Fibroblast of skin of right quadriceps (primary cell): ENCODE measurements around the gene TRAF3IP1.
"Not testable (repeated sequence)": the region's sequence is repeated elsewhere in the genome, so short reads cannot be mapped to it uniquely, and the experiment has no call there.

ENCODE experiments used
- DNase-seq: peaks from one replicate; pipeline ENCODE4 v3.0.0-alpha.2; 2013

Gene TRAF3IP1

DNA sequence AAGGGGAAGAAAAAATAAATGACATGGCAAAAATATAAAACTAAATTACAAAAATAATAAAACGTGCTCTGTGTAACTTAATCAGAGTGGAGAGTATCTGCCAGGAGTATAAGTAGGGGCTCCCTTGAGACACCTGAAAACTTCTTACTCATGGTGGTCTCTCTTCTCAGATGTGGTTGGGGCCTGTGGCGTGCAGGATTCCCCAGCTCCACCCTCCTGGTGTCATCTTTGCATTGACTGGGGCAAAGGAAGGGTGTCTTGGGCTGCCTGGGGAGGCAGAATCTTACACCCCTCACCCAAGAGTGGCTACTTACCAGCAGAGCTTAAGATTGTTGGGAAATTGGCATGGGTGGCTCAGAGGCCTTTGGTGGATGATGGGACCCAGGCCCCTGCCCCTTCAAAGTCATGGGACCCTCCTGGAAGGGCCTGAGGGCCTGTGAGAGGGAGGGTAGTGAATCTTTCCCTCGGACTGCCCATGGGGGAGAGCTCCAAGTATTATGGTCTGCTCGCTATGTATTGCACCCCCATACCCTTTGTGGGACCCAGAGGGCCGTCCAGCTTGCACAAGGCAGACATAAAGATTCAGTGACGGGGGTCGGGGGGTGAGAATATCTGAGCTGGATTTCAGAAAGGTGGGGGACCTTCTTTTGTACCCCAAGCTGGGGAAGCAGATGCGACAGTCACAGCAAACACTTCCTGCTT, 6.9 kb upstream of the TRAF3IP1 start:
- no peak for DNase-seq

DNA sequence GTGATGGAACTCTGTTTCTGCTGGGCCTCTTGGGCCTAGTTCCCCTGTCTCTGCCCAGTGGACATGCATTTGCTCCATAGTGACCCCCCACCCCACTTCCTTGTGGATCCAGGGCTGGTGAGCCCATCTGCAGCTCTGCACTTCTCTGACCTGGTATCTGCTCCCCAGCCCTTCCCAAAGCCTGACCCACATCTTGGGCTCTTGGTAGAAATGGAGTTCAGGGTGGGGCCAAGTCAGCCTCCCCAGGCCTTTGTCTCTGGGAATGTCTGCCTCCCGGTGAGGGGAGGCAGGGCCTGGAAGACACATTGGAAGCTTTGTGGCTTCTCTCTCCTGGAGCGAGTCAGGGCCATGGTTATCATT, 6.3 kb upstream of the TRAF3IP1 start:
- DNase-seq = no peak

DNA sequence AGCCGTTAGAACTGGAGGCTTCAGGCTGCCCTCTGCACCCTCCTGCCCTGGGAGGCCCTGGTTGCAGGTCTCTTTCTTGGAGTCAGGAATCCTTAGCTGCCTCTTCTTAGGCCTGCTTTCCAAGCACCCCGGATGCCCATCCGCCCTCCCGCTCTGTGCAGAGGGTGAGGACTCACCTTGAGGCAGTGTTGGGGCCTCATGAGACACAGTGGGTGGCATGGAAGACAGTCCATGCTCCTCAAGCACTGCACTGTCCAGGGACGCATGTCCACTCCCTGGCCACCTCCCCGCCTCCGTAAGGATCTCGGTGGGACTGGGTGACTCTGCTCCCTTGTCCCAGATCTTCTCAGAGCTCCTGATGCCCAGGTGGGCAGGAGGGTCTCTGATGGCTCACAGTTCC, 5.7 kb upstream of the TRAF3IP1 start:
- no peak for DNase-seq

DNA sequence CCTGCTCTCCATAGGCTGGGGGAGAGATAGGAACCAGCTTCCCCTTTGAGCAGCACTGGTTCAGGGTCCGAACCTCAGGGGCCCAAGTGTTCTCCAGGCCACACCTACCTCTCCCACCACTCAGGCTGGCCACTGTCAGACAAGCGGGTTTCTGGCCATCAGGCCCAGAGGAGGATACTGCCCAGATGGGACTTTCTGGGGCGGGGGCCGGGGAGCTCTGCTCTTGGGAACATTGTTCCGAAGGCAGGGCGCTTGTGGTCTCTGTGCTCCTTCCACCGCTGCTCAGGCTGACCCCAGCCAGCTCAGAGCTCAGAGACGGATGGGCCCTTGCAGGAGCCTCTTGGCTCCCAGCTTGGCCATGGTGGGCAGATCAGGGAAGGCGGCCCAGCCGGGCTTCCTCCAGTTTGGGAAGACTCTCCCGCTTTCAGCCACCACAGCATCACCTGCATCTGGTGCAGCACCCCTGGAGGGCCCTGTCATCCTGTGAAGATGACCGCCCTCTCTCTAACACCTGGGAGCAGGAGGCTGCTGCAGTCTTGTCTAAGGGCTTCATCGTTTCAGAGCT, 5.2 kb upstream of the TRAF3IP1 start:
- no peak for DNase-seq

DNA sequence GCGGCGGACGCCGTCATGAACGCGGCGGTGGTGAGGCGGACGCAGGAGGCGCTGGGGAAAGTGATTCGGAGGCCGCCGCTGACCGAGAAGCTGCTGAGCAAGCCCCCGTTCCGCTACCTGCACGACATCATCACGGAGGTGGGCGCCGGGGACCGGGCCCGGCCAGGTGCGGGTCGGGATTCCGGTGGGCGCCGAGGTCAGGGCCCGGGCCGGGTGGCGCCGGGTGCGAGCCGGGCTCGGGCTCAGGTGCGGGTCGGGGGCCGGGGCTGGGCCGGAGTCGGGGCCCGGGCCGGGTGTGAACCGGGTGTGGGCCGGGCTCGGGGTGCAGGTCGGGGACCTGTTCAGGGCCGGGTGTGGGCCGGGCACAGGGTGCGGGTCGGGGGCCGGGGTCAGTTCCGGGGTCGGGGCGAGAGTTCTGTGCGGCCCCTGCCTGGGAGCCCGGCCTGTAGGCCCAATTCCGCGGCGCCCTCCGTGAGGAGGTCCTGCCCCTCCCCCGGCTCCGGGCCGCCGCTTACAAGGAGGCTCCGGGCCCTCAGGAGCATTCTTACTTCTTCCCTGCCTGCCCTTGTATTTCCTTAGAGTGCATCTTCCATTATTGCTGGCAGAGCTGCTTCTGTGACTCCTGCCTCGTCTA, 447 bp downstream of the TRAF3IP1 start:
- DNase-seq = no peak

DNA sequence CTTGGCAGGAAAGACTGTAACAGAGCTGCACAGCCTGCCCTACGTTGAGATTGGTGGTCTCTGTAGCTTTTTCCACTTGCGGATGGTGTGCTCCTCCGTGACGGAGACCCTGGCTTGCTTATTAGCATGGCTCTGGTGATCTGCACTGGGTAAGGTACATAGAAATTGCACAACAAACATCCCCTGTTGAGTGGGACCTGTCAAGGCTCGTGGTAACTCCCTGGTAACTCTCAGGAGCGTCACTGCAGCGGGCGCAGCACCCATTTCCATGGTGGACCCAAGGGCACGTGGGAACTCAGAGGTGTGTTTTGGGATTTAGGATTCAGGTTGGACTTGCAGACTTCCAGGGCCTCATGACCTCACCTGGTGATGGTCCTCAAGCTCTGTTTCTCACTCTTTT, 1.1 kb downstream of the TRAF3IP1 start:
- DNase-seq = no peak

DNA sequence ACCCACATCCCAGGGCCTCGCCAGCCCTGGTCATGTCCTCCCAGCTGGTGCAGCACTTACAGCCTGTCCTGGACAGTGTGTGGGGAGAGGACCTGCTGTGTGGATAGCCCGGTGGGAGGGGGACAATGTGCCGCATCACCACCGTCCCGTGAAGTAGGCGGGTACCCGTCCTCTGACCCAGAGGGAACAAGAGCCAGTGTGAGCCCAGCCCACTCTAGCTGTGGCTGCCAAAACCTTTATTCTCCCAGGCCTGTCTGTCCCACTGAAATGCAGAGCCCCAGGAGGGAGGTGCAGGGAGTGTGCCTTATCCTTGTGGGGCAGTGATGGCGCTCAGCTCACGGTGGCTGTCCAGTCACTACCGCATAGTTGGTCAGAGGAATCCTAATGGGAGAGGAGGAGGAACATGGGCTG, 1.7 kb downstream of the TRAF3IP1 start:
- DNase-seq = no peak

DNA sequence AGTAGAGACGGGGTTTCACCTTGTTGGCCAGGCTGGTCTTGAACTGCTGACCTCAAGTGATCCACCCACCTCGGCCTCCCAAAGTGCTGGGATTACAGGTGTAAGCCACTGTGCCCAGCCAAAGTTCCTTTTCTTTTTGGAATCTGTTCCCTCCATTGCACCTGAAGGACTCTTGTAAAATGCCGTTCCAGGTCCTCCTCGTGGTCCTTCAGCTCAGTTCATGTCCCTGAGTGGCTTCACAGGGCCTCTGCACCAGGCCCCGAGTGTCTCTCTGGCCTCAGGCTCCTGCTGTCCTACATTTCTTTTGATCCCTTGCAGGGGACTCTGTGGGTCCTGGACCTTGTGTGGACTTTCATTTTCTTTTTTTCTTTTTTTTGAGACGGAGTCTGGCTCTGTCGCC, 3.9 kb downstream of the TRAF3IP1 start:
- not testable (repeated sequence) for DNase-seq

DNA sequence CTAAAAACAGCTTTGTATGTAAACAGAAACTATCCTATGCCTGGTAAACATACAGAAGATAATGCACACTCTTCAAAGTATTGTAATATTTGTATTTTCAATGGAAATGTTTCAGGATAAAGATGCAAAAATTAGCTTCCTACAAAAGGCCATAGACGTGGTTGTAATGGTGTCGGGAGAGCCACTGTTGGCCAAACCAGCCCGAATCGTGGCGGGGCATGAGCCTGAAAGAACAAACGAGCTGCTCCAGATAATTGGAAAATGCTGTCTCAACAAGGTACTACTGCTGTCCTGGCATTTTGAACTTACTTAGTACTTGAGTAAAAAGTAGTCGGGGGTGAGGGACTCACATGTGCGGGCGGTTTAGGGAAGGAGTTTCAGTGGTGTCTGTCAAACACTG, 5.4 kb downstream of the TRAF3IP1 start:
- DNase-seq = no peak

DNA sequence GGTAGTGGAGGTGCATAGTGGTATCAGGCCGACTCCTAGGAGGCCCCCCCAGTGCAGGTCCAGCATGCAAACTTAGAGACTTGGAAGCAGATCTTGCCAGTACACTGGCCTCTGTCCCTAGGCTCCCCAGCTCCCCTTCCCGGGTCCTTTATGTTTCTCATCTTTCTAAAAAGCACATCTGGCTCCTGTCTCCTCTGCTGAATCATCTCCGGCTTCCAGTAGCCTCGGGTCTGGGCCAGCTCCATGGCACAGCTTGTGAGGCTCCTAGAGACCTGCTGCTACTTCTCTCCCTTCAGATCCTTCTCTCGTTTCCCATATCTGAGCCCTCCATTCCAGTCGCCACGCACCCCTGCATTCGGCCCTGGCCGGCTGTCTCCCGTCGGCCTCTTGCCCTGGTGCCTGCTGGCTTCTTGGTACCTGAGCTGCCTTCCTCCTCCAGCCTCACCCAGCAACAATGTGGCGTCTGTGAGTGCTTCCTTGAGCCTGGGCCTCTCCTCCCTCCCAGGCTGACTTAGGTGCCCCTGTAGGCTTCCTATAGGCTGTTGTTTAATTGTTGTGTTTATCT, 6.6 kb downstream of the TRAF3IP1 start:
- DNase-seq = no peak

DNA sequence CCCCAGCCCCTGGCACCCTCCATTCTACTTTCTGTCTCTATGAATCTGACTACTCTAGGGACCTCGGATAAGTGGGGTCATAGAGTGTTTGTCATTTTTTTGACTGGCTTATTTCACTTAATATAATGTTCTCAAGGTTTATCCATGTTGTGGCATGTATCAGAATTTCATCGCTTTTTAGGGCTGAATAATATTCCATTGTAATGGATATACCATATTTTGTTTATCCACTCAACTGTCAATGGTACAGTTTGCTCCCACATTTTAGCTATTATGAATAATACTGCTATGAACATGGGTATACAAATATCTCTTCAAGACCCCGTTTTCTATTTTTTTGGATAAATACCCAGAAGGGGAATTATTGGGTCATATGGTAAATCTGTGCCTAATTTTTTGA, 7.4 kb downstream of the TRAF3IP1 start:
- DNase-seq = no peak

DNA sequence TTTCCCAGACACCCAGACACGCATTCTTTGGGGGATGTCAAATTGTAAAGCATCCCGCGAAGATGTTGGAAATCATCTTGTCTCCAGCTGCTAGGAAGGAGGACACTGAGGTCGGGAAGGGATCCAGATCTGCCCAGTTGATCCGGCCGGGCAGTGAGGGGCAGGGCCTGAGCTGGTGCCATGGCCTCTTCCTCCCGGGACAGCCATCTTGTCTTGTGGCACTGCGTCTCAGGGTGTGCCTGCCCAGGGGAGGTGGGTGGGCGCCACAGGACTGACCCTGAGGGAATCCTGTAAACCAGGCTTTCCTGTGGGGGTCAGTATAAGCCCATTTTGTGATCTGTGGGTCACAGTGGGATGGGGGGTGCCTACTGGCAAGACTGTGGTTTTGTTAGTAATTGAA, 10.1 kb downstream of the TRAF3IP1 start:
- no peak for DNase-seq

DNA sequence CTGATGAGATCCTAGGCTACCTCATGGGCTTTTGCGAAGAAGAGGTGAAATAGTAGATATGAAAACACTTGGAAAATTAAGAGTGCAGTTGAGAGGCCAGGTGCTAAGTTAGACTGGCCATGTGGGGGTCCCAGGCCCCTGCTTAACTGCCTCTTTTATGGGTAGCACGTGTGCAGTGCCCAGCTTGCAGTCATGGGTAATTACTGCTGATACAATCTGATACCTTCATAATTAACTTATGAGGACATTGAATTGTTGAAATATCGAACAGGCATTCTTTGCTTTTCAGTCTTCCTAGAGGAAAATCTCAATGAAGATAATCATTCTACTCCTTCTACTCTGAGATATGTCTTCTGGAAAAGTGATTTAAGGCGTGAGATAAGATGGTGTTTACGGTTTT, 11.6 kb downstream of the TRAF3IP1 start:
- DNase-seq = no peak

DNA sequence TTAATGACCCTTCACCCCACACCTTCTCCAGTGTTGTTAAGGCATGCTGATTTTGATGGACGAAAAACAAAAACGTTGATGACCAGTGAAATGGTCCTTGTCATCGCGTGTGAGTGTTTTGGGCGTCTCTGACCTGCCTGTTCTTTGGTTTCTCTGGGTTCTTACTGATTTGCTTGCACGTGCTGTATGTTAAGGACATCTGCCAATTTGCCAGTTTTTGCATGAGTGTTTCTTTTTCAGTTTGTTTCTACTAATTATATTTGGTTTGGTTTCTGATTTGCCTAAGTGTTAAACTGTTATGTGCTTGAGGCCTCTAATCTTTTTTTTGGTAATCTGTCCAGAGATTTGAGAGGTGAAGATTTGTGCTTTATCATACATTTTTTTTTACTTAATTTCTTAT, 14.6 kb downstream of the TRAF3IP1 start:
- no peak for DNase-seq

DNA sequence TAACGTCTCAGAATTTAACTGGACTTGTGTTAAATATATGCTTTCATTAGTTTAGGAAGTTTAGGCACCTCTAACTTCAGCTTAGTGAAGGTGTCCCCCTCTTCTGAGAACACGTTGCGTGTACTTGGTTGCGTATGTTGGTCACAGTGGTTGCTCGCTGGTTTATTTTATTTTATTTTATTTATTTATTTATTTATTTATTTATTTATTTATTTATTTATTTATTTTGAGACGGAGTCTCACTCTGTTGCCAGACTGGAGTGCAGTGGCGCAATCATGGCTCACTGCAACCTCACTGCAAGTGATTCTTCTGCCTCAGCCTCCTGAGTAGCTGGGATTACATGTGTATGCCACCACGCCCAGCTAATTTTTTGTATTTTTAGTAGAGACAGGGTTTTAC, 15.3 kb downstream of the TRAF3IP1 start:
- not testable (repeated sequence) for DNase-seq

DNA sequence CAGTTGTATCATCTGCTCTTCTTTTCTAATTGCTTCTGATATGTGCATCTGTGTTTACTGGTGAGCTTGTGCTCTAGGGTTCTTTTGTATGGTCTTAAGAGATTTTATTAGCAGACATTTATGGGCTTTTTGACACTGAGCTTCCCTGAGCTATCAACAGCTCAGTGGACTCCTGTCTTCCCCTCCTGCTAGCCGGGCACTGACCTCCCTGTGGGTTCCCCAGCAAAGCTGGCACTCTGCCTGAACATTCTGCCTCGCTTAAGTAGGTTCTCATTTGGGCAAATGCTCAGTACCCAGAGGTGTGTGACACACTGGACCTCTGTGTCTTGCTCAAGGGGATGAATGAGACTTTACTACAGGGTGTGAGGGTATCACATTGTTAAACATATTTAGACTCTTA, 15.8 kb downstream of the TRAF3IP1 start:
- DNase-seq = no peak

DNA sequence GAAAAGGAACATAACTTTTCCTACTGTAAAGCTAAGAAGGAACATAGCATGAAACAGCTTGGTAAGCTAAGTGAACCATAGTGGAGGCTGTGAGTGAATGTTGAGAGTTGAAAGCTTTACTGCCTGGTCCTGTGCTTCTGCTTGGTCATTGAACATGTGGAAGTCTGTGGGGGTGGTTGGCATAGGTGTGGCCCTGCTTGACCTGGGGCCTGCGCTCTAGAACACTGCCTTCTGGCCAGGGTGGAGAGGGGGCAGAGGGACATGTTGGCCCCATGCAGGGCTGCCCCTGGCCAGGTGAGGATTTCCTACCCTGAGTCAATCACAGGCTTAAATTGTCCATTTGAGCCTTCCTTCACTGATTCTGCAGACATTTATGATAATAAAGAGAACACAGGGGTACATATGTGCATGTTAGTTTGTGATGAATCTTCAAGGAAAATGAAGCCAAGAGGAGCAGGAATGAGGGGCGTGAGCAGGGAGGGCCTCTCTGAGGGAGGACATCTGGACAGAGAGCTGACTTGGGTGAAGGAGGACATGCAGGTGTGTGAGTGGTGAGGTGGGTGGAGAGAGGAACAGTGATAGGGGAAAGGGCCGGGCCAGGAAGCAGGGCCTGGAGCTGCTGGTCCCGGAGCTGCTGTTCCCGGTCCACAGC, 16.6 kb downstream of the TRAF3IP1 start:
- no peak for DNase-seq

DNA sequence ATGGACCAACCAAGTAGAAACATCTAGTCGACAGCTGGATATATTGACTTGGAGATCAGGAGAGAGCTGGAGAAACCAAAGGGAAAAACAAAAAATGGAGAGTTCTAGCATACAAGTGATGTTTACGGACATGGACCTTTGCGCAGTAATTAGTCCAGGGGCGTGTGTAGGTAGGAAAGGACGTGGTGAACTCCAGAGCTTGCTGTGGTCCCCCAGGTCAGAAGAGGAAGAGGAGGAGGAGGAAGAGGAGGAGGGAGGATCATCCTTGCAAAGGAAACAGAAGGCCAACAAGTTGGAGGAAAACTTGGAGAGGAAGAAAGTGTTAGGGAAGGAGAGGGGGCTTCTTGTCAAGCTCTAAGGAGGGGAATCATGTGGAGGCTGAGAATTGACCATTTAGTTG, 17.5 kb downstream of the TRAF3IP1 start:
- no peak for DNase-seq

DNA sequence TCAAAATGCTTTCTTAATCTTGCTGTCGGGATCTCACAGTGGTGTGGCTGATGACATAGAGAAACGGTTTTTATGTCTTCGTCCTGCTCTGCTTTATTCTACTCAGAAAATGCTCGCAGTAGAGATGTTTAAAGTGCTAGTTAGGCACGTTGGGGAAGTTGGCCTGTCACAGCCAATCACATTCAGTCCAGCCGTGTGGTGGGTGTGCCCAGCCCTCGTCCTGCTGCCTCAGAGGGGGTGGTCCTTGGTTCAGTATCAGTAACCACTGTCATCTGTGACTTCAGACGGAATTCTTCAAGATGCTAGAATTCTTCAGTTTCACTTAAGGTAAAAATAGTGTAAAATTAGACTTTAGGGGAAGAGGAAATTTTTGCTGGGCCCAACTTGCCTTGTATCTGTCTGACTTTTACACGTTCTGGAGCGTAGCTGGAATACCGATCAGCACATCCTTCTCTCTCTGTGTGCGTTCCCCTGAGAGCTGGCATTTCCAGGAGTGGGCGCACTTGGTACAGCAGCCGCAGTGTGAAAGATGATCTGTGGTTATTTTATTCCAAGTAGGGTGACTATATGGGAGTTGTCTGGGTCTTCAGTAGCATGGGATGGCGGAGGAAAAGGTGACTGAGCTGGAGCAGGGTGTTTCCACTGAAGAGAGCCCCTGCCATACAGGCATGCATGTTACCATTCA, 18.5 kb downstream of the TRAF3IP1 start:
- DNase-seq = no peak

DNA sequence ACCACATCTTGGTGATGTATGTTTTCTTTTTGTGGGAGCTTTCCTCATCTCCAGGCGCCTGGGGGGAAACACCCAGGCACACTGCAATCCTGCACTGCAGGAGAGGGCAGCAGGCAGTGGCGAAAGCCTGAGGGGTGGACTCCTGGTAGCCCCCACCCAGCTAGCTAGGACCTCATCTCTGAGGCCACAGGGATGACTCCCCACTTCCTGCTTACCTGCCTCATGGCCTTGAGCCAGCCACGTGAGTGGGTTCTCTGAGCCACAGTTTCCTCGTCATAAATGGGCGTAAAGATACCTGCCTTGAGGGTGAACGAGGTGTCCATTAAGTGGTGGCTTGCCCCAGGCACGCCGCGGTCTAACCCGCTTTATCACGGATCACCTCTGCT, 19.1 kb downstream of the TRAF3IP1 start:
- no peak for DNase-seq

DNA sequence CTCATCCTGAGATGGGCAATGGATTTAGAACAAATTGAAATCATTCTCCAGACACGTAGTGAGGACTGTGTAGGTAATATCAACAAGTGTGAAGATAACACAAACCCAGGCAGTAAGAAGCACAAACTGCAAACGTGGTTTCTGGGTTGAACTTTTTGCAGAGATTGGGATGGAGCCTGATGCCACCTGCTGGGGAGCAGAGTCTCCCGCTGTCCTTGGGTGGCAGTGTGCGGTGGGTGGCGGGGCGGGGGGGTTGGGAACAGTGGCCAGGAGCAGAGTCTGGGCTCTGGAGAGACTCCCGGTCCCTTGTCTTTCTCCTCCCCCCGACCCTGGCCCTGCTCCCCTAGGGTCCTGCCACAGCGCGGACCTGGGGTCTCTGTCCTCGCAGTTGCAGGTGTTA, 19.5 kb downstream of the TRAF3IP1 start:
- DNase-seq = no peak

DNA sequence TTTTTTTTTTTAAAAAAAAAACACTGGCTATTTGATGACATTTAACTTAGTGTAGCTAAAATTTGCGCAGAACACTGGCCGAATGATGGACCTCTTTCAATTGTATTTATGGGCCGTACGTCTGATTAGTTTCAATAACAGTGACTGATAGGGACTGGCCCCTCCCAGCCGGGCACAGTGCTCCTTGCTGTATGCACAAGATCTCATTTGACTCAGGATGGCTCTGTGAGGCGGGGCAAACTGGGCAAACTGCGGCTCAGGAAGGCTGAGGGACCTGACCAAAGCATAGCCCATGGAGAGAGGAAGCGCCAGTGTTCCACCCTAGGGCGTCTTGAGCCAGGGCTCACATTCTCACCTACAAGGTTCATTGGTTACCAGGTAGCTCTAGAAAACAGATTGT, 21.2 kb downstream of the TRAF3IP1 start:
- no peak for DNase-seq

DNA sequence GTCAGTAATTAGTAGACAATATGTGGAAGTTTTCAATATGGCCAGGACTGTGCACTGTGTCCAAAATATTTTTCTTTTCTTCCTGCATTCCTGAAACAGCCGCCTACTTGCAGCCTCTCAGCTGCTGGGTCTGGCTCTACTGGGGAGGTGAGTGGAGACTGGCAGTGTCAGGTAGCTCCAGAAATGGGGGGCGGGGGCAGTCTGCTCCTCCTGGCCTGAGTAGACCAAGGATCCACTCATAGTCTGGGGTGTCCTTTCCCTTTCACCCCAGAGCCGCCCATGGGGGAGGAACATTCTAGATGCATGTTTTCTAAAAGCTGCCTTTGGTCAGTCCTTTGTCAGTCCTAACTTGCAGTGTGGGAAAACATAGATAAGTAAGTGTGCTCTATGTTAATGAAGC, 23.7 kb downstream of the TRAF3IP1 start:
- DNase-seq = no peak
